Measurements from ENCODE around the gene CSMD2.

- no peak for TF ChIP-seq POLR2AphosphoS5 (IDR thresholded peaks at IDR 0.05; ENCODE audit: low read depth, low read length)
- no peak for TF ChIP-seq POLR2A (IDR thresholded peaks at IDR 0.05; ENCODE audit: low read depth, low read length)
- no peak for TF ChIP-seq TAF1 (IDR thresholded peaks at IDR 0.05; ENCODE audit: borderline replicate concordance, low read depth, low read length)
These were observed 192.2 kb downstream of the CSMD2 start for GRCh38 chr1:33972676-33973395.

Measured in GM12892 (cell line).